ENCODE data around the gene EGFL8.
"Not testable (repeated sequence)": the region's sequence is repeated elsewhere in the genome, so short reads cannot be mapped to it uniquely, and the experiment has no call there.

Gene EGFL8

DNA sequence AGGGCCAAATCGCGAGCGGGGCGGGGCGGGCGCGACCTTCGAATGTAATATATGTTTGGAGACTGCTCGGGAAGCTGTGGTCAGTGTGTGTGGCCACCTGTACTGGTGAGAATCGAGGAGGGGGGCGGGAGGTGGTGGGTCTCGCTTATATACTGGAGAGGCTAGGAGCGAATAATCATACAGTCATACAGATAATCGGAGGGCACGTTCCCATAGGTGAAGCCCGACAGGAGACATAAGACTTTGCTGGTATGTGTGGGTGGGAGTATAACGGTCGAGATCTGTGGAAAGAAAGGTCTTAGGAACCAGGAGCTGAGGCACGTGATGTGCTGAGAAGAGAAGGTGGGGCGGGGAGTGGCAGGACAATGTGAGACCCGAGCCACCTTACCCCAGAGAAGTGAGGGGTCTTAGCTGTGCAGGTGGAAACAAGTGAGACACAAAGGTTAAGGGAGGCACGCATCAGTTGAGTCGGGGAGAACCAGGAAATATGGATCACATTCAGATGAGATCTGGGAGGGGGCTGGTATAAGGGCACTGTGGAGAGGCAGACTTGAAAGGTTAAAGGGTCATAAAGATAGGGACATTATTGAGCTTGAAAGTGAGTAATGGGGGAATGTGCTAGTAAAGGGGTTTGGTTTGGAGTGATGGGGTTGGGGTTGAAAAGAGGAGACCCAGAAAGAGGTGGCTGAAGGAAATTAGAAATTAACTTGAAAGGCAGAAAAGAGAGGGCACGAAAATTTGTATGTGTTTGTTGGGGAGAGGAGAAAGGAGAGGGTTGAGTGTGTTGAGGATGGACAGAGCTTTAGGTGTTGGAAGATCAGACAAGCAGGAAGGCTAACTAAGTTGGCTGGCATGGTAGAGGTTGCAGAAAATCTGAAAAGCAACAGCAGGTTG is 14.4 kb downstream of the EGFL8 start:
- peak; percentile 11 for DNase-seq
- in situ Hi-C loops (cut with HindIII; ENCODE audit: low pct_ligation_motif_present, low pct_unique_long_range_greater_than_20kb, low sequenced_read_pairs) = no loop called here

DNA sequence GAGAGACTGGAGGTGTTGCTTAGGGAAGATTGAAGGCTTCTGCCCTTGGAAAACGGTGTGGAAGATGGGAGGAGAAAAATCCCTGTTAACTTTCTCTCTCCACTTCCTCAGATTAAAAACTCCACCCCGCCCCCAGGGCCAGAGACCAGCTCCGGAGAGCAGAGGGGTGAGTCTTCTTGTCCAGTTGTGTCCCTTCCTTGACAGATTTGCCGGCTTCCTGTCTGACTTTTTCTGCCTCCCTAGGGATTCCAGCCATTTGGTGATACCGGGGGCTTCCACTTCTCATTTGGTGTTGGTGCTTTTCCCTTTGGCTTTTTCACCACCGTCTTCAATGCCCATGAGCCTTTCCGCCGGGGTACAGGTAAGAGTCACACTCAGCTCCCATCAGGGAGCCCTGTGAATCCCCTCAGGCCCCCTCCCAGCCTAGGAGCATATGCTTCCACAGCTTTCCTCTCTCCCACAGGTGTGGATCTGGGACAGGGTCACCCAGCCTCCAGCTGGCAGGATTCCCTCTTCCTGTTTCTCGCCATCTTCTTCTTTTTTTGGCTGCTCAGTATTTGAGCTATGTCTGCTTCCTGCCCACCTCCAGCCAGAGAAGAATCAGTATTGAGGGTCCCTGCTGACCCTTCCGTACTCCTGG is 15.5 kb downstream of the EGFL8 start:
- in situ Hi-C loops (cut with HindIII; ENCODE audit: low pct_ligation_motif_present, low pct_unique_long_range_greater_than_20kb, low sequenced_read_pairs) = no loop called here
- no peak for DNase-seq

DNA sequence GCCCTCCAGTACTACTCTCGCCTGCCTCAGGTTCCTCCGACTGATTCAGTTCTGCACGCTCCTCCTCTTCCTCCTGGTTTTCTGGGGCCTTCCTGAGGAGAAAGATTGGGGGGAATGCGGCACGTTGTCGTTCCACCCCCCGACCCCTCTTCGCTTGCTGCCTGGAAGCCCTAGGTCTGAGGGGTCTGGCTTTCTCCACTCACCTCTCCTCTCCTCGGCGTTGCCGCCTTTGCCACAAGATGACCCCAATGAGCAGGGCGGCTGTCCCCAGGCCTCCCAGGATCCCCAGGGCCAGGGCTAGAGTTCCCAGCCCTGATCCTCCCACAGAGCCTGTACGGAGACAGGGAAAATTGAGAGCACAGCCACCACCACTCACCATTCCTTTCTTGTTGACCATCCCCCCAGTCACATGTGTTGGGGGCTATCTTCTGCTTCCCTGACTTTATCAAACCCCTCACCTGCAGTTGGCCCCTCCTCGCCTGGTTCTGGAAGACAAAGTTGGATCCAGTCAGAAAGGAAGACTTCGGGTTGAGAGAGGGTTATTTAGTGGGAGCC is 16.8 kb downstream of the EGFL8 start:
- in situ Hi-C loops (cut with HindIII; ENCODE audit: low pct_ligation_motif_present, low pct_unique_long_range_greater_than_20kb, low sequenced_read_pairs) = no loop called here
- DNase-seq = no peak

DNA sequence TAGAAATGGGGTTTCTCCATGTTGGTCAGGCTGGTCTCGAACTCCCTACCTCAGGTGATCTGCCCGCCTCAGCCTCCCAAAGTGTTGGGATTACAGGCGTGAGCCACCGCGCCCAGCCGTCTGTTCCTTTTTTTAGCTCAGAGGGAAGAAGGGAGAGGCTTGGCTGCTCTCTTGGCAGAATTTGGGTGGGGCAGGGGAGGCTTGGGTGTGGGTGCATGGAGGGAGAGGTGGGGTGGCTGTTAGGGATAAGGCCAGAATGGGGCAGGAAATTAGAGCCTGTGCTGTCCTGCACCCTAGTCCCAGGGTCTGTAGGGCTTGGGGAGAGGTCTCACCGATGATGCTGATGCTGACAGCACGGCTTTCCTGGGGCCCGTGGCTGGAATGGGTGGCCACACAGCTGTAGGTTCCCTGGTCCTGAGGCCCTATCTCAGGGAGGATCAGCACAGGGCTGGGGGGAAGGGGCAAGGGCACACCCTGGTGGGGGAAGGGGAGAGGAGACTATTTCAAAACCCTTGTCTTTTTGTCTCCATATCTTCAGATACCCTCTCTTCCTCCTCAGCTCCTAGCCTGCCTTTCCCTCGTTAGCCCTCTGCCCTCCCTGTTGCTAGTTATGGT is 17.6 kb downstream of the EGFL8 start:
- in situ Hi-C loops (cut with HindIII; ENCODE audit: low pct_ligation_motif_present, low pct_unique_long_range_greater_than_20kb, low sequenced_read_pairs) = no loop called here
- no peak for DNase-seq

DNA sequence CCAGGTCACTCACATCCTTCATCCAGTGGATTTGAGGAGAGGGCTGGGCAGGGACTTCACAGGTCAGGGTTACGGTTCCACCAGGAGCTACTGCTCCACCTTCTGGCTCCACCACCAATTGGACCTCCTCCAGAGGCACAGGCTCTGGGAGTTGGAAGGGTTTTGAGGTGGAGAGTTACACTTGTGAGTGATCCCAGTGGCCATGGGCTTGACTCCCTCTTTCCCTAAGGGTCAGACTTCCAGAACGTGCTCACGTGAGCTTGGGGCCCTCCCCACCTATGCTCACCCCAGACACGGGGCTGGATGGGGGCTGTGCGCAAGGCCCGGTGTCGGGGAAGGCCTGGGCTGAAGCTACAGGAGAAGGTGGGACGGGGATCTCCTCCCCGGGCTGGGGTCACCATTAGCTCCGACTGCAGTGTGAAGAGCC is 18.2 kb downstream of the EGFL8 start:
- in situ Hi-C loops (cut with HindIII; ENCODE audit: low pct_ligation_motif_present, low pct_unique_long_range_greater_than_20kb, low sequenced_read_pairs) = no loop called here
- no peak for DNase-seq

DNA sequence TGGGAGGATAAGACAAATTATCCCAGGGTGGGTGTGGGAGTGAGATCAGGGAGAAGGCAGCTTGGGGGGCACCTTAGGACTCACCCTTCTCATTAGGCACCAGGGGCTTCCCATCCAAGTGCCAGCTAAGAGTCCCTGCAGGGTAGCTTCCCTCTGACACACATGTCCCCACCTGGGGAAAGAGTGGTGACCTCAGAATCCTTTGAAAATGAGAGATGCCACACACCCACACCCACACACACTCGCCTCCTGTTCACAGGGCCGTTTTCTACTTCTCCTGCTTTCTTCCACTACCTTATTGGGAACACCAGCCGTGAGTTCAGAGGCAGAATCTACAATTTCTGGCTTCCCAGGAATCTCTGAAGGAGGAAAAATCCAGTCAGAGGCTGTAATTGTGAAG is 18.6 kb downstream of the EGFL8 start:
- in situ Hi-C loops (cut with HindIII; ENCODE audit: low pct_ligation_motif_present, low pct_unique_long_range_greater_than_20kb, low sequenced_read_pairs) = no loop called here
- DNase-seq = no peak

DNA sequence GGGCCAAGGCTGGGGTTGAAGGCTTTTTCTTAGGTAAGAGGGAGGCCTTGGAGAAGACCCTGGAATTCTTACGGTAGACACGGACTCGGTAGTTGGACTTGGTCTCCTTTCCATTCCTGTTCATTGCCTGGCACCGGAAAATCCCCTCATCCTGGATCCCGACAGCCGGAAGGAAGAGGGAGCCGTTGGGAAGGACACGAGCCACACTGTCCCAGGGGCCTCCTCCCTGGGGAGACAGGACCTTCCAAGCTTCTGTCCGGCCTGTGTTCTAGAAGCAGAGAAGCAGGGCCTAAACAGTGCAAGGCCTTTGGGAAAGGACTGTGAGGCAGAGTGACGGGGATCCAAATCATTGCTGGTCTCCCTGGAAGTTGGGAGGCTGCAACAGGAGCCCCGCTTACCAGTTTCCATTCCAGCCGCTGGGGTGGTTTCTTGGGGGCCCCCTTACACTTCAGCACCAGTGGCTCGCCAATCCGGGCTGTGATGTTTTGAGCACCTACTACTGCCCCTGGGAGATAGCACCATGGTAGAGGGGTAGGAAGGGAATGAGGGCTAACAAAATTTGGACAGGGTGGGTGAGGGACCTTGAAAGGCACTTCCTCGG is 19.2 kb downstream of the EGFL8 start:
- in situ Hi-C loops (cut with HindIII; ENCODE audit: low pct_ligation_motif_present, low pct_unique_long_range_greater_than_20kb, low sequenced_read_pairs) = no loop called here
- DNase-seq = no peak

DNA sequence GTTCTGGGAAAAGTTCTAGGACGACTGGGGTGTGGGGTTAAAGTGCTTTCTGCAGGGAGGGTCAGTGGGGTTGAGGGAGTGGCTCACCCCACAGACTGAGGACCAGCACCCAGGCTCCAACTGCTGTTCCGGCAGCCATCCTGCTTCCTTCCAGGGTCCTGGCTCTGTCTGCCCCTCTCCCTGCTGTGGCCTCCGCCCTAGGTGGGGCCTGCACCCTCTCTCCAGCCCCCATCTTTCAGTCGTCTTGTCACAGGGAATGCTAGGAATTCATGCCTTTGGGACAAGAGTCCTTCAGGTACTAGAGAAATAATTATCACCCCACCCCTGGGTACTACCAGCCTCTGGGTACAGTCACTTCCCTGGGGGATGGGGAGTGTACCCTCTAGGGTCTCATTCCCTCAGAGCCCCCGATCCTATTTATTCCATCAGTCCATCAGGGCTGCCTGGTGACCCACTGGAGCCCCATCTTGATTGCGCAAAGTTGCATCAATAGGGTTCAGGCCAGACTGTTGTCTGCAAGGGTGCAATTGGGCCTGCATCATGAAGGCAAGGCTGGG is 19.8 kb downstream of the EGFL8 start, which contains the start of gene AGER:
Gene AGER (minus strand): TSS at position 170 of the 557 bp plus-strand sequence. CDS start 31 bp downstream, at position 139.
- in situ Hi-C loops (cut with HindIII; ENCODE audit: low pct_ligation_motif_present, low pct_unique_long_range_greater_than_20kb, low sequenced_read_pairs) = no loop called here
- DNase-seq = no peak

DNA sequence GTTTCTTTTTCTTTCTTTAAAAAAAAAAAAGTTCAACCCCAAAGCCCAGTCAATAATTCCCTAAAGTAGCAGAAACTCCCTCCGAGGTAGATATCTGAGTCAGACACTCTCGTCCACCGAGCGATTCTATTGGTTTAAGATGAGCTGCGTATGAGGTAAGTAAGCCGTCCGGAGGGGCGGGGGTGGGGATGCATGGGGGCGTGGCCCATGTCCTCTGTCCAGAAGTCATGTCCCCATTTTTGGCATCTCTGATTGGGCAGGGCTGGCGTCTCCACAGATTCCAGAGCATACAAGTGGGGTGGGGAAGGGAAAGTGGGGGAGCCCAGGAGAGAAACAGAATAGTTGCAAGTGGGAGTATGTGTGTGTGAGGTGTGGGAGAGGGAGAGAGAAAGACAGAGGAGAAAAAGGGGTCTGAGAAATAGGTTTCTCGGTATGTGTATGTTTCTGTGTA is 21.3 kb downstream of the EGFL8 start:
- in situ Hi-C loops (cut with HindIII; ENCODE audit: low pct_ligation_motif_present, low pct_unique_long_range_greater_than_20kb, low sequenced_read_pairs) = not testable (repeated sequence)
- peak; percentile 91 for DNase-seq

DNA sequence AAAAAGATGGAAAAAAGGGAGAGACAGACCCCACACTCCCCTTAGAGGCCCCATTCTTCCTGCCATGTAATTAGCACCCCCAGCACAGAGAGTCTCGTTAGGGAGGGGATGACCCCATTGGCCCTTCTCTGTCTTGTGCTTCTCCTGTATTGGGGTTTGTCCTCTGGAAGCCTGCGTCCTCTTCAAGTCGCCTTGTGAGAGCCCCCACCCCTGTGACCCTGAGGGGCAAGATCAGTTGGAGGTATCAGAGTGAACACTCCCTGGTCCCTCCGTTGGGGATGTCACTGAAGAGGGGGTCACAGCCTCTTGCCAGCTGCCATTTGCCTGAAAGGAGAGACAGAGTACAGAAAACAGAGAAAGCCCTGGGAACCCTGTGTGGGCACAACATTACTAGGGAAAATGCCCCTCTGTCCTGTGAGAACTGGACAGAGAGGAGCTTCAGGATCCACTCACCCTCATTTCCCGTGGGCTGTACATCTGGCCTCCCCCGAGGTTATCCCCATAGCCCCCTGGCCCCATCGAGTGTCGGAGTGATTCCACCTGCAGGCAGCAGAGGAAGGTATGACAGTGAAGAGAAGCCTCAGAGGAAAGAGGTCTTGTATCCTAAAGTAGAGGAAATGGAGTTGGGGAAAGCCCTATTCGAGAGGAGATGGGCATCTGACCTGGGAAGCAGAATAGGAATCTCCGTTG is 21.9 kb downstream of the EGFL8 start:
- in situ Hi-C loops (cut with HindIII; ENCODE audit: low pct_ligation_motif_present, low pct_unique_long_range_greater_than_20kb, low sequenced_read_pairs); DNase-seq: not testable (repeated sequence)

DNA sequence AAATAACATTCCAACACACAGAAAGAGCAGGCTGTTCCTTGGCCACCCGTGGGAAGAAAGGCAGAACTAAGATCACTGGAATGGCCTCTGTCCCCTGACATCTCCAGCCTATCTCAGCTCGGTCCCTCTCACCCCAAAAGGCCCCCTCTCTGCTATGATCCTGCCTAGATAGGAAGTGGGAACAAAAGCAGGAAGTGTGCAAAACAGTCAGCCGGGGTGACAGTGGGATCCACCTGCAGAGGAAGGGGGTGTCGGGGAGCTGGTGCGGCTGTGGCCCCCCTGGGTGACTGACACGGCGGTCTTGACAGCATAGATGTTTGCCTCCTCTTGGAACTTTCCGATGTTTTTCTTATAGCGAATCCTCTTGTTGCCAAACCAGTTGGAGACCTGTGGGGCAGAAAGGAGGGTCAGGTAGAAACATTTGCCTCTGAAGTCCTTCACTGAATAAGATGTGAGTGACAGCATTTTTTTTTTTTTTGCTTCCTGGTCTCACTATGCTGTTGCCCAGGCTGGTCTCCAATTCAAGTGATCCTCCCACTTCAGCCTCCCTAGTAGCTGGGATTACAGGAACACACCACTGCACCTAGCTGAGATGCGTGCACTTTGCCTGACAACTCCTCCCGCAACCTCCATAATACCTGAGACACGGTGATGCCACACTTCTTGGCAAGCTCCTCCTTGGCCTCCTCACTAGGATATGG is 22.8 kb downstream of the EGFL8 start:
- in situ Hi-C loops (cut with HindIII; ENCODE audit: low pct_ligation_motif_present, low pct_unique_long_range_greater_than_20kb, low sequenced_read_pairs) = no loop called here

DNA sequence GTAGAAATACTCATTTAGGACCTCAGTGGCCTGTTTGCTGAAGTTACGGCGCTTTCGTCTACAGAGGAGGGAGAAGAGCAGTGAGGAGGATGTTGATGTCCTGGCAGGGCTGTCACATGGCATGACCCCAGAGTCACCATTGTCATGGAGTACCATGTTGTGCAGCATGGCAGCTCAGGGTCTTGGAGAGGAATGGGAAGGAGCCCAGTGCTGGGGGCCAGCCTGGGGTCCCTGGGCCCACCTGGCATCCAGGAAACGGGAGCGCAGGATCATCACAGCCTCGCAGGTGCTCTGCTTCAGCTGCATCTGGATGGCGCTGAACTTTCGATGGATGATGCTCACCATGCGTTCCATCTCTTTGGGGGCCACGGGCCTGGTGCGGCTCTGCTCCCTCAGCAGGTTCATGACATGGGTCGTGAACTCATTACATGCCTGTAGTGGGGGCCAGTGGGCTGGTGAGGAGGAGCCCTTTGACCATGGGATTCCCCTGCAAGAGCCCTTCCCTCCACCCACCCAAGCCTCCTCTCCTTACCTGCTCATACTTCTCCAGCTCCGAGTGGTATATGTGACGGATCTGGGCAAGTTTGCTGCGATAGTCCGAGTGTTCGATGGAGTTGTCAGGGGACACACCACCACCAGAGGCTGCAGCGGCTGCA is 23.5 kb downstream of the EGFL8 start:
- in situ Hi-C loops (cut with HindIII; ENCODE audit: low pct_ligation_motif_present, low pct_unique_long_range_greater_than_20kb, low sequenced_read_pairs); DNase-seq: not testable (repeated sequence)

More for the DNA sequence above, 22.8 kb downstream of the EGFL8 start:
- DNase-seq = no peak

DNA sequence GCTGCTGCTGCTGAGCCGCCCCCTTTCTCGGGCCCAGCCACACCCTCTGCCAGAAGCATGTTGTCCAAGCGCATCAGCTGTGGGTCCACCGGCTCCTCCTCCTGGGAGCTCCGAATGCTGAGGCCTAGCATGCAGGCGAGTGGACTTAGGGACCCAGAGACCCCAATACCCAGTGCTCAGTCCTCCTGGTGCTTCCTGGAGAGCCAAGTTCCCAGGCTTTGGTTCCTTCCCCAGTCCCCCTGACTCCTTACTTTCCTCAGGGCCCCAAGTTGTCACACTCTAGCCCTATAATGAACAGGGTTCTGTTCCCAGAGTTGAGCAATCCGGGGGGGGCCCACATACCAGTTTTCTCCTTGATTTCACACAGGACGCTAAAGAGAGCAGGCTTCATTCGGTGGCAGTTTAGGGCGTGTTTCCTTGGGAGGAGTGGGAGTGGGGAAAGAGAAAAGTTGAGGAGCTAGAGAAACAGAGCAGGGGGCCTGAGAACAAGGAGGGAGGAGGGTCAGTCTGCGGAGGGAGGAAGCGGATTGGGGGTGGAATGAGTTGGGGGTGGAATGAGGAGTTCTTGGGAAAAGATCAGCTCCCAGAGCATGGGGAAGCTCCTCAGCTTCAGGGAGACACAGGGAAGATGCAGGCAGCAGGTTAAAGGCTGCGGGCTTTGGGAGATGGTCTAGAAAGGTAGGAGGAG is 24.1 kb downstream of the EGFL8 start:
- in situ Hi-C loops (cut with HindIII; ENCODE audit: low pct_ligation_motif_present, low pct_unique_long_range_greater_than_20kb, low sequenced_read_pairs) = no loop called here
- DNase-seq = no peak

DNA sequence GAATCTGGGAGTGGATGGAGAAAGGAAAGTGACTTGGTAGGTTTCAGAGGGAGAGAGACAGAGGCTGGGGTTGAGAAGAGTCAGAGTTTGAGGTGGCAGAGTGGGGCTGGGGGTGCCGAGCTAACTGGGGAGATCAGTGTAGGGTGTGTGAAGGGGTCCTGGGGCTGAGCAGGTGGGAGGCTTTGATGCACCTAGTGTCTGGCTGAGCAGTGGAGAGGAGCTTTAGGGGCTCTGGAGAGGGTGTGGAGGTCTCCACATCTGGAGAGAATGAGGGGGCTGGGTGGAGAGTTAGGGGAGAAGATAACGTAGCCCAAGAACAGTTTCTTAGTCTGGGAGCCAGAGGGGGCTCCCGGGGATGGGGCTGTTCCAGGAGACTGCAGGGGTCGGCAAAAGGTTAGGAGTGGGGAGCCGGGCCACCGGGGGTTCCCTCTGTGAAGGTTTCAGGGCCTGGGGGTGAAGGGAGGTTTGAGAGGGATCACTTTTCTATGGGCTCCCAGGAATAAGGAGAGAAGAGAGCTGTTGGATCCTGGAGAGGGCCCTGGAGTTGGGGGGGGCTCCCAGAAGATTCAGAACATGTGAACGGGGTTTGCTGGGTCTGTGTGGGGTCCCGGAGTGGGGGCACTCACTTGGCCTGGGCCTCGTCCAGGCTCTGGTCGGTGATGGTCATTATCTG is 24.8 kb downstream of the EGFL8 start:
- in situ Hi-C loops (cut with HindIII; ENCODE audit: low pct_ligation_motif_present, low pct_unique_long_range_greater_than_20kb, low sequenced_read_pairs) = no loop called here
- DNase-seq = no peak

DNA sequence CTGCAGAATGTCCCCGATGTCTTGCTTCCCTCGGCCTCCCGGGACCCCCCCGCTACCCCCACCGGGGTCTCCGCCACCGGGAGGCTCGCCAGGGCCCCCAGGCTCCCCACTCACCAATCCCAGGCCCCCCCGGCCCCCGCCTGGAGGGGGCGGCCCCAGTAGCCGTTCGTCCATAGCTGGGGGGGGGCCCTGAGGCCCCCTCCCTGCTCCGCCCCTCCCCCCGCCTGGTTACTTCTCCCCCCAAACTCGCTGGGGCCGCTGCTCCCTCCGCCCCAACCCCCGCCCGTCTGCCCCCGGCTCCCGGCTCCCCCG is 25.3 kb downstream of the EGFL8 start:
- in situ Hi-C loops (cut with HindIII; ENCODE audit: low pct_ligation_motif_present, low pct_unique_long_range_greater_than_20kb, low sequenced_read_pairs) = no loop called here

More for the DNA sequence above, 25.3 kb downstream of the EGFL8 start:
- no peak for DNase-seq
